COLO668 (cell line): Measurements from ENCODE around the gene AKAP6.
"Not testable (repeated sequence)": the region's sequence is repeated elsewhere in the genome, so short reads cannot be mapped to it uniquely, and the experiment has no call there.

ENCODE experiments used
- DNase-seq: peaks from one replicate; lab custom pipeline; 2025; ENCODE audit not compliant: unreplicated experiment; lab: John Stamatoyannopoulos, UW

Gene AKAP6

DNA sequence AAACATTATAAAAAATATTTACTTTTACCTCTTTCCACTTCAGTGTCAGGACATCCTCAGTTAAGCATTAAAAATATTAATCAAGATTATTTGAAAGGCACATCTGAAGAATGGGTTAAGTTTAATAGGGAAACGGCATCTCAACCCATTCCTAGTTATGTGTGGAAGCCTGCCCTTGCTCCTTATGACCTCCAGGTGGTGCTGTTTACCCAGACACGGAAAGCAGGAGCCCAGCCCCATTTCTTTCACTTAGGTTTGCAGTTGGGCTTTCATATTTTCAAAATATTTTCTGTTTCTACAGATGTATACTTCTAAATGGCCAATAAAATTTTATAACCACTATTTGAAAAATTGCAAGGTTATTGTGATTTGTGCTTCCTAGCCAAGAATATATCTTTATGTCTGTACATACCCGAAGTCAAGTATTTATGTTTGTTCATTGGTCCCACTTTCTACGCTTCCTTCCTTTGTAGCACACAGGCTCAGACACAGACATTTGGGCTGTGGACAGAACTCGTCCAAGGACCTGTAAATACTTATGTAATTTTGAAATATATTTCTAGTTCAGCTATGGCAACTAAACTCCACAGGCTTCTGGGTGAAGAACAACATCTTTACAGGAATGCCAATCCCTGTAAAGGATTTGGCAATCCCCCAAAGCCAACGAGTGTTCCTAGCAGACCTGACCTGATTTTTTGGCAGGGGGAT is 247.1 kb downstream of the AKAP6 start:
- DNase-seq, result peak; percentile 45

DNA sequence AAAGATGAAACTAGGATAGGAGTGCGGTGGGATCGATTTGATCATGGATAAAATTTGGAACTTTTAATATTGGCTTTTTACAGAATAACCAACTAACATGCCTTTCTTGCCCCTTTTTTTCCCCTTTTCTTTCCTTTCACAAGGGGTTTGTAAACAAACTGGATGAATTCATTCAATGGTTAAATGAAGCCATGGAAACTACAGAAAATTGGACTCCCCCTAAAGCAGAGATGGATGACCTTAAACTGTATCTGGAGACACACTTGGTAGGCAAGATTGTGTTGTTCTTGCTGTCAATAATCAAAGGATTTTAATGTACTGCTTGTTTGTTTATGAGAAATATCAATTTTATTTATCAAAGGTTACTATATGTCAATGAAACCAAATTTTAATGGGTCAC is 247.9 kb downstream of the AKAP6 start:
- DNase-seq, result no peak

DNA sequence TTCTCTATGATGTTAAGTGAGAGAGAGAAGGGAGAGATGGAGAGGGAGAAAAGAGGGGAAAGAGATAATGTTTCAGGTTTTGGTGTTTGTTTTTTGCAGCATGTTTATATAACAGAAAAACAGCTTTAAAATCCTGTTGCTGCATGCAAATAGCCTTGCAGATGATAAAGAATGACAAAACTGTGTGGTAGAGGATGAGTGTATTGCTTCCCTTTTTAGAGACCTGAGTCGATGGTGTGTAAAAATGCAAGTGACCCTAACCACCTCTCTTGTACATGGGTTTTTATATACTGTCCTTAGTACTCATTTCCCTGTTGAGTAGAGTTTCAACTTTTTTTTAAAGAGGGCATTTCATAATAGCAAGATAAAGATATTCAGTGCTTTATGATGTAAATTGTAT is 249.1 kb downstream of the AKAP6 start:
- DNase-seq, result no peak

DNA sequence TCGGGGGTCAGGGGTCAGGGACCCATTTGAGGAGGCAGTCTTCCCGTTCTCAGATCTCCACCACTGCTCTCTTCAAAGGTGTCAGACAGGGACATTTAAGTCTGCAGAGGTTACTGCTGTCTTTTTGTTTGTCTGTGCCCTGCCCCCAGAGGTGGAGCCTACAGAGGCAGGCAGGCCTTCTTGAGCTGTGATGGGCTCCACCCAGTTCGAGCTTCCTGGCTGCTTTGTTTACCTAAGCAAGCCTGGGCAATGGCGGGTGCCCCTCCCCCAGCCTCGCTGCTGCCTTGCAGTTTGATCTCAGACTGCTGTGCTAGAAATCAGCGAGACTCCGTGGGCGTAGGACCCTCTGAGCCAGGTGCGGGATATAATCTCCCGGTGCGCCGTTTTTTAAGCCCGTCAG is 254.3 kb downstream of the AKAP6 start:
- not testable (repeated sequence) for DNase-seq

DNA sequence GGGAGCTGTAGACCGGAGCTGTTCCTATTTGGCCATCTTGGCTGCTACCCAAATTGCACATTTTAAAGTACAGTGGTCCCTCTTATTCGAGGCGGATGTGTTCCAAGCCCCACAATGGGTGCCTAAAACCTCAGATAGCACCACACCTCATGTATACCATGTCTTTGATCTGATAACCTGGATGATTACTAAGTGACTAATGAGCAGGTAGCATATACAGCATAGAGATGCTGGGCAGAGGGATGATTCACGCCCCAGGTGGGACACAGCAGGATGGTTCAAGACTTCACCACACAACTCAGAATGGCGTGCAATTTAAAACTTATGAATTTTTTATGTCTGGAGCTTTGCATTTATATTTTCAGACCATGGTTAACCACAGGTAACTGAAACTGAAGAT is 255.0 kb downstream of the AKAP6 start:
- no peak for DNase-seq

DNA sequence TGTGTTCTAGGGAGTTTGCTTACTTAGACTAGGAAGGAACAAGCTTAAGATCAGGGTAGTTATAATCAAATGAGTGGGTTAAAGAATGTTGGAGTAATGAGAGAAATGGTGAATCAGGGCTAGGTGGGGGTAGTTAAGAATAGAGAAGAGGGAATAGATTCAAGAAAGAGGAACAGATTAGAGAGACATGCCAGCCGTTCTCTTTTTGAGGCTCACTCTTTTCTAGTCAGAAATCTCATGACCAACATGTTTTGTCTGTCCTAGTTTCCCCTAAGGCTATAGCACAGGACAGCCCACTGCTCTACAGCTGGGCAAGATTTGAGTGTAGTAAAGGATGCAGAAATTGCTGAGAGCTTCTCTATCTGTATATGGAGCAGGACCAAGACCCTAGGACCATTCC is 258.4 kb downstream of the AKAP6 start:
- DNase-seq, result no peak

DNA sequence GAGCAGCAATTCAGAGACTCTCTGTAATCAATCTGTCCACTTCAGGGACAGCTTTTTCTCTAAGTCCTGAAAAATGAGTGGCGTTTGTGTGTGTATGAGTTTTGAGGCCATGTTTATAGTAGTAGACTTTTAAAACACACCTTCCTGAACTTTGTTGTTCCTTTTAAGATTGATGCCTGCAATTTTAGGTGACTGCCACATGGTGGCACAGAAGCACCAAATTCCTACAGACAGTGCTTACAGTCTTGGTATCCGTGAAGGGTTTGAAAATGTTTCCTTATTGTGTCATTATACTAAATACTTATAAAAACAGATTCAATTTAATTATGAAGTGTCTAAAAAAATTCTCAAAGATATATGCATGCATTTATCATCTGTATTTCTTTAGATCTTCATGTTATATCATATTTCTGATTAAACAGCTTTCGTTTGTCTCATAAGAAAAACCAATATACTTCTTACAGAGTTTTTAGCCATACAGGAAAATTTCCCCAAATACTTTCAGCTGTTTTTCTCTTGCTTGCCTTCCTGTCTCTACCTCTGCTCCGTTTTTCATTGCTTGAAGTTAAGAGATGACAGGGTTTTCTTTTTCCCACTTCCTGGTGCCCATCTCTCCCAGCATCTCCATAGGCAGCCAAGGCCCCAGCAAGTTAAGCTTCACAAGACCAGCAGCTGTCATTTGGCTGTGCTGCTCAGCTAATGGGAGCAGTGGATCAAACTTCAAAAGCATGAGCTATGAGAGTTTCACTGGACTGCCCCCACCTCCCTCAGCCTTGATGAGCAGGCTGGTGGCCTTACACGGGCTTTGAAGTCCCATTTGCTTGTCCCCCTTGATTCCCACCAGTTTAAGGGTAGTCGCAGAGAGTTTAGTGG is 259.6 kb downstream of the AKAP6 start:
- peak; percentile 24 for DNase-seq

DNA sequence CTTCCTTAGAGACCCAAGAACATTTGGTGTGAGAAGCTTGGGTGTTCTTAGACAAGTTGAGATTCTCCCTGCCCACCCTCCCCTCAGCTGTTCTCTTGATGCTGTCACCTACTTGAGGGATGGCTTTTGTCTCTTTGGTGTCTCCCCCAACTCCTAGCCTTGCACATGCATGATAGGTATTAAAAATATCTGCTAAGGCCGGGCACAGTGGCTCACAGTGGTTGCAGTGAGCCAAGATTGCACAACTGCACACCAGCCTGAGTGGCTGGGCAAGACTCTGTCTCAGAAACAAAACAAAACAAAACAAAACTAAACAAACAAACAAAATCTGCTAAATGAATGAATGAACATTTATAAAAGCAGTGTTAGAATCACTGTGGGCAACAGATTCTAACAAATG is 261.1 kb downstream of the AKAP6 start:
- DNase-seq, result no peak

DNA sequence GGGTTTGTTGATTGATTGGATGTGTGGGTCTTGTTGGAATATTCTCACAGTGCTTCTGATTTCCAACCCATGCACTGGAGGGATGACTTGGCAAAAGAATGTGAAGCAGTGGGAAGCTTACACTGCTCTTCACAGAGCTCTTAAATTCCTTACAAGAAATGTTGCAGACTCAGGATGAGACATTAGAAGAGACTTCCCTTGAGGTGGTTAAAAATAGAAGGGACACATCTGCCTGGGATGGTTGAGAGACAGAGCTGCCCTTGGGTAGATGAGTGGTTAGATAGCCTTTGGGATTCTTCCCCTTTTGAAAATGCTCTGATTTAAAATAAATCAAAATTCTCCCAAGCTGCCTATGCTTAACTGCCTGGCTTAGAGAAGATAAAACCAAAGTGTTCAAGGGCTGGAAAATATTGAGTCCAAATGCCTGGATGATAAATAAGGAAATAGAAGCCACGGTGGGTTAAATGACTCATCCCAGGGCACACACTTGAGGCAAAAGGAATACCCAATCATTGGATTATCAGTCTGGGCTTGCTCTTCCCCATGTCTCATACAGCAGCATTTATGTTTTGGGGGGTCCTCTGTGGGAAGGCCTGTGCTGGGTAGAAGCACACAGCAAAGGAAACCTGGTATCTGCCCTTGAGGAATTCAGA is 264.3 kb downstream of the AKAP6 start:
- DNase-seq, result peak; percentile 14

DNA sequence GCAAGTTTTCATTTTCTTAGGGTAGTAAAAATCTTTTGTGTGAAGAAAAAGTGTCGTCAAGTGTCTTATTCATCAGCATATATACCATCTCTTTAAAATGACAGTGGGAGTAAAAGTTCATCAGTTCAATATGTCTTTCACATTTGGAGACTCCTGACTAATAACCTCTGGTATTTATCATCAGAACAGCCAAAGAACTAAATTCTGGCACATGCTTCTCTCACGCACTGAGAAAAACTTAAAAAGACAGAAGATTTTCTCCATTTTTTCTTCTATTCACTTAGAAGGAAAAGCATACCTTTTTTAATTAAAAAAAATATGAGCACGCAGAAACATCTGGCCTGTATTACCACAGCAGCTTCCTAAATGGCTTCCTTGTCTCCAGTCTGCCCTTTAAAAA is 265.7 kb downstream of the AKAP6 start:
- DNase-seq, result no peak

DNA sequence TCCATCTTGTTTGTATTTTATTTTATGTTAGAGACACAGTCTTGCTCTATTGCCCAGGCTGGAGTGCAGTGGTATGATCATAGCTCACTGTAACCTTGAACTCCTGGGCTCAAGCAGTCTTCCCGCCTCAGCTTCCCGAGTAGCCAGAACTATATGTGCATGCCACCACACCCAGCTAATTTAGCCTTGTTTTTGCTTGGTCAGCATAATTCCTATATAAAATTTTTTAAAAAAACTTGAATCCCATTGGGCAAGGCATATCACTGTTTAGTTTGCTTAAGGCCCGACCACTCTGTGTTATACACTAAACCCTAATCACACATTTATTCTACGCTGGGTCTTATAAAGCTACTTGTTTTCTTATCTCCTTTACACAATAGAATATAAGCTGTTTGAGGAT is 266.4 kb downstream of the AKAP6 start:
- no peak for DNase-seq

DNA sequence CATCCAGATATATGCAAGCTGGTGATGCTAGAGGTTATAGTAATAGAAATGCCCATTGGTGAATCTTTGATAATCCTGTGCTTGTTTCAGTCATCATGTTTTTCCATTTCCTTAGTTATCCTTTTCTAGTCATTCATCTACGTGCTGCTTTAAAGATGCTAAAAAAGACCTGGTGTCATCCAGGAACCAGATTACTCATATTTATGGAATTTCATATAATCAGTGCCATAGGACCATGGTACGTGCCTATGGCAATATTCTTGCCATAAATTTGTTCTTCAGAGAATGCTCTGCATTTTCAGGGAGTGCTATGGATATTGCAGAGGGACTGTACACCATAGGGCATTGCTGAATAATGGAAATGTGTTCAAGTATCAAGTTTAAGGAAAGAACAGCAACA is 267.3 kb downstream of the AKAP6 start:
- DNase-seq, result no peak

DNA sequence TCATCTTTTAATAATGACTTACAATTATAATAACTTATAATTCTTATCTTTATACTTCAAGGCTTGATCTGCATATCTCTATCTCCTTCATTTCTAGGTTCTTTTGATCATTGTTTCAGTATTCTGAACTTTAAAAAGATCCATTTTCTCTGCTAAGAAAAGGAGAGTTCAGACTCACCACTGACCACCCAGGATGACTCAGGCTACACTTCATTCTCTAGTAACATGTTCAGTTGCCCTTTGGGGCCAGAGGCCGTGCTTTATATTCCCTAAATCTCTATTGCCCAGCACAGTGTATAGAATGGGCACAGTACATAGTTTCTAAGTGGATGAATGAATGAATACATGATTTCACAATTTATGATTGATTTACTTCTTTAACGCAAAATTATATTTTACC is 268.7 kb downstream of the AKAP6 start:
- no peak for DNase-seq

DNA sequence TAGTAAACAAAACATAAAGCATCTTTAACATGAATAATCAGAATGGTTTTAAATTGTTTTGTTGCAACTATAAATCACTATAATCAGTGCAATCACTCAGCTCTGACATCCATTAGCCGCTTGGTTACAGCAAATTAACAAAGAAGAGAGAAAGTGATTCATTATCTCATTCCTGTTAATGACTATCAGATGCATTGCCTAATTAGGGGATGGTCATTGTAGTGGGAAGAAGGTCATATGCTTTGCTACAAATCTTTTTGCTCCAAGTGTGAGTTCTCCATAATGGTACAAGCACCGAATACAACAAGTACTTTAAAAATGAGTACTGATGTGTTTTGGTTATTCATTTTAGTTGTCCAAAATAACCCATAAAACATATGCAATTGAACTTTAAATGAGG is 272.0 kb downstream of the AKAP6 start:
- no peak for DNase-seq

DNA sequence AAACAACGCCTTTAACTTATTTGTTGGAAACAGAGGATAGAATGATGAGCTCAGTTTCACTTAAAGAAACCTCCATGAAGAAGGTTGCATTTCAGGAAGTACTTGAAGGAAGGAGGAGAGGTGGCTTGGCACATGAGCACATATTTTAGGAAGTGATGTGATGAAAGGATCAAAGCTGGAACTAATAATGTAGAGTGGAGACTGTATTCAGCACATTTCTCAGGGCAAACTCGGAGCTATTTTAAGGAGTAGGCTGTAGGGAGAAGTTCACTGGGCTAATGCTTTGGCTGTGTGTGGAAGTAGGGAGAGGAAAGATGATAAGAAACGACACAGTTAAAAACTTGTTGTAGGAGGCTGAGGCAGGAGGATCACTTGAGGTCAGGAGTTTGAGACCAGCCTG is 272.8 kb downstream of the AKAP6 start:
- DNase-seq, result no peak

DNA sequence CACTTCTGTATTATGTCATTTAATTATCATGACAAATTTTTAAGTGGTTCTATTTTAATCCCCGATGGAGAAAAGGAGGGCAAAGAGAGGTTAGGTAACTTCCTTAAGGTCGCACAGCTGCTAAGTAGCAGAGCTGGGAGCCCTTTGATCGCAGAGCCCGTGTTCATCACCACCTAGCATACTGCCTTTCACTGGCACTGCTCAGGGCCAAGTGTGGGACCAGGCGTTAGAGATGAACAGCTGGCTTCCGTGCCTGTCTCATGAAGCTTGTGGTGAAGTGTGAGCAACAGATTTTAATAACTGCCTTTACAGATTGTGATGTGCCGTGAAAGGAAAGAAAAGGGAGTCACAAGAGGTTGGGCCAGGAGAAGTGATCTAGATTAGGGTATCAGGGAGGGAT is 273.6 kb downstream of the AKAP6 start:
- no peak for DNase-seq

DNA sequence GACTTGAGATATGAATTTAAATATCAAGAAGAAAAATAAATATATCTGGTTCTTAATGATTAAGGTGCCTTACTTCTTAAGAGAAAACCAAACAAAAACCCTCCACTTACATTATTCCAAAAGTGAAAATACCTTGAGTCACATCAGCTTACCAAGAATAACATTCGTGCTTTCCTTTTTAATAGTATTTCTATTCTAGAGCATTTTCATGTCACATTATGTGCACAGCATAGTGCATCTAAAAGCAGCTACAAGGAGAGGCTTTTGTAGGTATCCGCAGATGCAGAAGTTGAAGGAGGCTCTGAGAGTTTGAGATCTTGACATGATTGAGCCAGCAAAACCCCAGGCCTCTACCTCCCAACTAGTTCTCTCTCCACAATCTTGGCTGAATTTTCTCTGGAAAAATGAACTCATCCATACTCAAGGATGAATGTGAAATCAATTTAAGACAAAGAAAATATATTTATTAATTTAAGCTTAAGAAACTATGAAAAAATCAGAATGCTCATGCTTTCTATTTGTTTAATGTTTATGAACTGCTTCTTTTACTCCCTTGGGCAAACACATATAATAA is 275.0 kb downstream of the AKAP6 start:
- no peak for DNase-seq

DNA sequence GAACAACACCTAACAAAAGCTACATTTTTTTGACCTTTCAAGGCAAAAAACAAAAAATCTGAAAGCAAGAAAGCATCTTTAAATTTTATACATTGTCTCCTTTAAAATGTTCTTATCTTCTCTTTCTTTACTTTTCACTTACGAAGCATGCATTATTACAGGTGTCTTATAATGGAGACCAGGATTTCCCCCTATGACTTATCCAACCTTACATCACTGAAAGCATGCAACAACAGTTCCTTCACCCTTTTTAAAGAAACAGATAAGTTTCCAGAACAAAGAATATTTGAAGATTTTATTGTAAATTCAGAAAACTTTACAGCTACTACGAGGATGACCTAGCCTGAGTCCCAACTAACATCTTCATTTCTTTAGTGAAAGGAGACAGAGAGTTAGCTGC is 277.2 kb downstream of the AKAP6 start:
- no peak for DNase-seq

DNA sequence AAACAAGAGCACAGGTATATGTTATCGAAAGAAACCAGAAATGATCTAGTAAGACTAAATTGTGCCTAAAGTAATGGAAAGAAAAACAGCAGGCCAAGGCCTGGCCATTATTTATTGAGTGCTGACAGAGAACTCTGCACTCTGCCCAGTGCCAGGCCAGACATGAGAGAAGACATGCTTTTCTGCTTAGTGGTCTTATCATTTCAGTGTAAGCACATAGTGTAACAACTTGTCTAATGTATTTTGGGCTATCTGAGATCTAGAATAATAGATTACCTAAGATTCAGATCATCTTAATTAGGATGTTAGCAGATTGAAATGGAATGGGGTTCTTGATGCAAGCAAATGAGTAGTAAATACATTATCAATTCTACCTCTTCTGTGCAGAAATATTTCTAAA is 278.3 kb downstream of the AKAP6 start:
- no peak for DNase-seq

DNA sequence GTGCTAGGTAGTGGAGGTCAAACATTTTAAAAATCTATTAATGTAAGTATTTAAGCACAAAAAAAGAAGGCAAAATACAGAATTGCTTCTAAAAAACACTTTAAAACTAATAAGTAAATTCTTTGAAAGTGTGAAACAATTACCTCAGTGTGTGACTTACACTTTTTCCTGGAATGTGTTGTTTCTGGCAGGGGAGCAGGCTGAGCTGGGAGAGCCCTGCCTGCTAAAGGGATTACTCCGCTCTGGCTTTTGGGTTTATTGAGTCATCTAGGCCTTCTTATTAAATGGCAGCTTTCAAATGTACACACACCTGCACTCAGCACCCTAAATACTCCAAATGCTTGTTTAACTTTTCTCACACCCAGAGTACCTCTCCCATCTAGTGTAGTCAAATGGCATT is 279.8 kb downstream of the AKAP6 start:
- DNase-seq, result no peak

DNA sequence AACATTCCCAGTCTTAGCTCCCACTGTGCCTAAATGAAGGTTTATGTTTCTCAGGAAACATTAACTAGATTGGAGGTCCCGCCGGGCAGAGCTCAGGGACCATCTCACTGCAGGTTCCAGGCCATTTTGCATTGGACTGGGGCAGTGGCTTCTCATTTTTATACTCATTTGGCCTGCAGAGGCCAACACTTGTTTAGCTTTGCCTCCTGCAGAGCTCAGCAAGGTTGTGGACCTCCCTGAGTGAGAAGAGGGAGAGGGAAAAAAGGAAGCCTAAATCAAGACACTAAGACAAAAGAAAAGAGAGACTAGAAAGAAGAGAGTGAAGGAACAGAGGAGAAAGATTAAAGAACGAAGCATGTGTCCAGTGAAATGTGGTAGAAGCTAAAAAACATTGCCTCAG is 280.3 kb downstream of the AKAP6 start:
- no peak for DNase-seq

DNA sequence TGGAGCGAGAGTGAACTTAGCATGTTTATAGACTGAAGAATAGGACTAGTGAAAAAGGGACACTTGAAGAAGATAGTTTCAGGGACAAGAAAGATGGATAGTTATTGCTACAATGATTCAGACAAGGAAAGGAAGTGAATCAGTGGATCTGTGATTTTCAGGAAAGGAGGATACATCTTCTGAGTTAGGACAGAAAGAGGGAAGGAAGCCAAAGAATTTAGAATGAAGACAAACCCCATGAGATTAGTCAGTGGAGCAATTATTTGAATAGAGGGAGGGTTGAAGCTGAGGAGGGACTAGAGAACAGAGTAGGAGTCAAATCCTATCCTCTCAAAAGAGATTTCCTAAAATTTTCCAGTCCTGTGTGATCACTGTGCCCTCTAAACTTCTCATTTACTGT is 282.7 kb downstream of the AKAP6 start:
- DNase-seq, result no peak
